OCI-LY3 (cell line): ENCODE measurements around the gene AEN.
A peak's percentile ranks its signal among the peaks of the same experiment; 100 is the strongest.

Source experiments
- H2AFZ ChIP-seq: fragments of 200-600, 300-600 bp; shearing (Covaris generic); 2 replicates; pipeline ENCODE4 v1.6.0; 2014; ENCODE audit warnings: antibody characterized with exemption, low read depth, low read length
- H3K27ac ChIP-seq: fragments of 200-600, 300-600 bp; sonication (generic); 2 replicates; pipeline ENCODE4 v1.5.1; 2014; ENCODE audit warnings: mild to moderate bottlenecking, low read length, moderate library complexity, mixed read lengths
- H3K27me3 ChIP-seq: fragments of 200-600, 300-600 bp; sonication (generic); 2 replicates; pipeline ENCODE4 v1.6.1; 2014; ENCODE audit warnings: low read depth, low read length, mixed read lengths
- H3K36me3 ChIP-seq: fragments of 200-600, 300-600 bp; sonication (generic); replicated peaks from 2 replicates; pipeline ENCODE3; 2014; ENCODE audit warnings: low read depth, low read length, mixed read lengths
- H3K4me1 ChIP-seq: fragments of 300-600, 200-600 bp; sonication (generic); 2 replicates; pipeline ENCODE4 v1.6.1; 2014; ENCODE audit warnings: low read length, mixed read lengths
- H3K4me2 ChIP-seq: fragments of 200-600, 300-600 bp; sonication (generic); 2 replicates; pipeline ENCODE4 v1.6.1; 2014; ENCODE audit warnings: low read length, mixed read lengths
- H3K4me3 ChIP-seq: fragments of 300-600, 200-600 bp; sonication (generic); 2 replicates; pipeline ENCODE4 v1.5.1; 2014; ENCODE audit warnings: antibody characterized with exemption, mild to moderate bottlenecking, low read length, moderate library complexity
- H3K79me2 ChIP-seq: fragments of 300-600, 200-600 bp; shearing (Covaris generic); 2 replicates; pipeline ENCODE4 v1.6.1; 2014; ENCODE audit warnings: mild to moderate bottlenecking, low read length, mixed read lengths
- H3K9ac ChIP-seq: fragments of 300-600, 200-600 bp; shearing (Covaris generic); 2 replicates; pipeline ENCODE4 v1.6.0; 2014; ENCODE audit warnings: mild to moderate bottlenecking, low read length, moderate library complexity
- H3K9me3 ChIP-seq: fragments of 200-600, 300-600 bp; shearing (Covaris generic); 2 replicates; pipeline ENCODE4 v1.6.1; 2014; ENCODE audit warnings: low read length, mixed read lengths; ENCODE audit not compliant: insufficient read depth
- H4K20me1 ChIP-seq: fragments of 200-600, 300-600 bp; sonication (generic); 2 replicates; pipeline ENCODE4 v1.6.1; 2016; ENCODE audit warnings: low read length, mixed read lengths; ENCODE audit not compliant: insufficient read depth
- EZH2phosphoT487 ChIP-seq: fragments of 200-600 bp; shearing (Covaris generic); IDR thresholded peaks from 2 replicates; pipeline ENCODE4 v1.6.1; 2018; ENCODE audit warnings: antibody characterized with exemption, mixed run types, low read depth
- TF ChIP-seq, protein P1 (sequence below): fragments of 200-600, 300-600 bp; sonication (generic); IDR thresholded peaks from 2 replicates; pipeline ENCODE4 v1.5.1; 2014; ENCODE audit warnings: antibody characterized with exemption, low read length, low read depth

Gene AEN

DNA sequence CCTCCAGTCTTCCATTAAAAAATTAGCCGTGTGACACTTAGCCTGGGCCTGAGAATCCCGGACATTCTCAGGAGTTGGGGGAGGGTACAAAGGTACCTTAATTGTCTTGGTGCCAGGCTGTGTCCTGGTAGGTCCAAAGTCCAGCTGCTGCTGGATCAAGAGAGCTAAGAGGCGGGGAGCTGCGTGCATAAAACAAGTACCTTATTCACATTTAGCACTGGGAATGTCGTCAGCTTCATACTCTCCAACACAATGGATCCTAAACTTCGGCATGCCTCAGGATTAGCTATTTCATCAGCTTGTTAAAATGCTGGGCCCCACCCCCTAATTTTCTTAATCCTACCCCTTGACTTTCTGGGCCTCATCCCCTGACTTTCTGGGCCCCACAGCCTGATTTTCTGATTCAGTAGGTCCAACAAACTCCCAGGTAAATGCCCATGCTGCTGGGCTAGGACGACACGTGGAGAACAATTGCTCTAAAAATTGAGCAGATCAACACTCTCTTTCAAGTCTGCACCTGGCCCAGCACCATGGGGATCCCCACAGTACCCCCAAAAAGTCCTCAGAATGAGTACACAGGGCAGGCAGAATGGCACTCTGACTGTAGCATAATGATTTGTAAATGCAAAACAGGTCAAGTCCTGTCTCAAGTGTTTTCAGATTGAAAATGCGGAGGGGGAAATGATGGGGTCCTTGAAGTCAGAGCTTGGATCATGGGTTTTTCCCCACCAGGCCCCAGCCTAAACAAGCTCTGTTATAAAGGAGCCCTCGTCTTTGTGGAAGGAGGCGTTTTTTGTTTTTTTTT is 5.6 kb upstream of the AEN start:
- Histone ChIP-seq H3K27me3 (no peaks in the 10 kb centered on the region), H3K9me3 (no peaks in the 10 kb centered on the region), H3K79me2 (peaks cover 47% of the 10 kb centered on the region), H3K36me3 (no peaks in the 10 kb centered on the region), H2AFZ (no peak overlapping the region), H3K4me1 (peaks cover 95% of the 10 kb centered on the region), H3K27ac (peak overlapping the region; percentile 99), H3K4me2 (peak overlapping the region; percentile 92), H3K9ac (peak overlapping the region; percentile 98), H3K4me3 (peak overlapping the region; percentile 75), H4K20me1 (no peaks in the 10 kb centered on the region)
- no peak for TF ChIP-seq EZH2phosphoT487
- TF ChIP-seq, protein P1, sequence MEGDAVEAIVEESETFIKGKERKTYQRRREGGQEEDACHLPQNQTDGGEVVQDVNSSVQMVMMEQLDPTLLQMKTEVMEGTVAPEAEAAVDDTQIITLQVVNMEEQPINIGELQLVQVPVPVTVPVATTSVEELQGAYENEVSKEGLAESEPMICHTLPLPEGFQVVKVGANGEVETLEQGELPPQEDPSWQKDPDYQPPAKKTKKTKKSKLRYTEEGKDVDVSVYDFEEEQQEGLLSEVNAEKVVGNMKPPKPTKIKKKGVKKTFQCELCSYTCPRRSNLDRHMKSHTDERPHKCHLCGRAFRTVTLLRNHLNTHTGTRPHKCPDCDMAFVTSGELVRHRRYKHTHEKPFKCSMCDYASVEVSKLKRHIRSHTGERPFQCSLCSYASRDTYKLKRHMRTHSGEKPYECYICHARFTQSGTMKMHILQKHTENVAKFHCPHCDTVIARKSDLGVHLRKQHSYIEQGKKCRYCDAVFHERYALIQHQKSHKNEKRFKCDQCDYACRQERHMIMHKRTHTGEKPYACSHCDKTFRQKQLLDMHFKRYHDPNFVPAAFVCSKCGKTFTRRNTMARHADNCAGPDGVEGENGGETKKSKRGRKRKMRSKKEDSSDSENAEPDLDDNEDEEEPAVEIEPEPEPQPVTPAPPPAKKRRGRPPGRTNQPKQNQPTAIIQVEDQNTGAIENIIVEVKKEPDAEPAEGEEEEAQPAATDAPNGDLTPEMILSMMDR = no peak

DNA sequence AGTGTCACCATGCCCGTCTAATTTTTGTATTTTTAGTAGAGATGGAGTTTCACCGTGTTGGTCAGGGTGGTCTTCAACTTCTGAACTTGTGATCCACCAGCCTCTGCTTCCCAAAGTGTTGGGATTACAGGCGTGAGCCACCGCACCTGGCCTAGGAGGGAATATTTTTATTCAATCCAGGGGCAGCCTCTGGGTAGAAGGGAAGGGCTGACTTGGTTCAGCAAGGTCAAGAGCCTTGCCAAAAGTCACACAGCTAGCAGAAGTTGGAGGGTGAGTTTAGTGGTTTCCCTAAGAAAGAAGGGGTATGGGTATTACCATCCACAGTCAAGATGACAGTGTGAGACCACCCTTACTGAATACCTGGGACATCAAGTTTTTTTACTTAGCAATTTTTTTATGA is 4.9 kb upstream of the AEN start:
- Histone ChIP-seq H3K36me3 (no peaks in the 10 kb centered on the region), H3K9me3 (no peaks in the 10 kb centered on the region), H4K20me1 (no peaks in the 10 kb centered on the region), H3K4me3 (peak overlapping the region; percentile 72), H3K79me2 (peaks cover 54% of the 10 kb centered on the region), H3K4me1 (peaks cover 91% of the 10 kb centered on the region), H3K27ac (peak overlapping the region; percentile 99), H3K4me2 (peak overlapping the region; percentile 78), H3K9ac (peak overlapping the region; percentile 87), H3K27me3 (no peaks in the 10 kb centered on the region), H2AFZ (no peak overlapping the region)
- TF ChIP-seq, protein P1 = no peak
- no peak for TF ChIP-seq EZH2phosphoT487

DNA sequence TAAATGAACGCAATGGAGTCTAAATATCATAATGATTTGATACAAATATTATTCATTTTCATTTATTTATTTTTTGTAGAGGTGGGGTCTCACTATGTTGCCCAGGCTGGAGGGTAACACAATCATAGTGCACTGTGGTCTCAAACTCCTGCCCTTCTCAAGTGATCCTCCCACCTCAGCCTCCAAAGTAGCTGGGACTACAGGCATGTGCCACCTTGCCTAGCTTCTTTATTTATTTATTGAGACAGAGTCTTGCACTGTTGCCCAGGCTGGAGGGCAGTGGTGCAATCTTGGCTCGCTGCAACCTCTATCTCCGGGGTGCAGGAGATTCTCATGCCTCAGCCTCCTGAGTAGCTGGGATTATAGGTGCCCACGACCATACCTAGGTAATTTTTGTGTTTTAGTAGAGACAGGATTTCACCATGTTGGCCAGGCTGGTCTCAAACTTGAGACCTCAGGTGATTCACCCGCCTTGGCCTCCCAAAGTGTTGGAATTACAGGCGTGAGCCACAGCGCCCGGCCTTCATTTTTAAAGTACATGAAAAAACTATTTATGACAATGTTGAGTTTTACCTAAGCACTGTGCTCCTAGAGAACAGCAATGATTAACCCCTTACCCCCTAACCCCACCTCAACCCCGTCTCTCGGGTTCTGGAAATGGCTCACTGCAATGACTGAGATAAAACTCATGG is 4.0 kb upstream of the AEN start:
- Histone ChIP-seq H3K79me2 (peaks cover 63% of the 10 kb centered on the region), H3K4me3 (peak overlapping the region; percentile 72), H2AFZ (no peak overlapping the region), H3K27ac (peak overlapping the region; percentile 99), H3K36me3 (peaks cover 9% of the 10 kb centered on the region), H4K20me1 (no peaks in the 10 kb centered on the region), H3K4me2 (peak overlapping the region; percentile 78), H3K4me1 (peaks cover 81% of the 10 kb centered on the region), H3K9me3 (no peaks in the 10 kb centered on the region), H3K27me3 (no peaks in the 10 kb centered on the region), H3K9ac (peak overlapping the region; percentile 87)
- no peak for TF ChIP-seq EZH2phosphoT487
- TF ChIP-seq, protein P1 = no peak

DNA sequence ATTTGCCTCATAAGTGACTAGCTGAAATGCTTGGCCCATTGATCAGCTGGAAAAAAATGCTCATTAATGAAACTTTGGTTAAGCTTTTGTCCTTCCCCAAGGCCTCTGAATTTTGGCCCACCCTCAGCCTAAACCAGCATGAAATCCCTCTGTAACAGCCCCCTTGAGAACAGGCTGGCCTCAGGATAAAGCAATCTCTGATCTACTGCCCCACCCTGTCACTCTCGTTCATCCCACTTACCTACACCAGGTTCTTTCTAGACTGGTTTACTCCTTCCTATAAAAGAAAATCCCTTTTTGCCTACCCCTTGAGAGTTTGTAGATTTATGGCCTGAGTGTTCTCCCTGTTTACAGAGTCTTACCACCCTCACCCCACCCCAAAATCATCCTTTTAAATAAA is 3.4 kb upstream of the AEN start:
- Histone ChIP-seq H3K9ac (peak overlapping the region; percentile 87), H3K27me3 (no peaks in the 10 kb centered on the region), H3K79me2 (peaks cover 69% of the 10 kb centered on the region), H3K4me3 (peak overlapping the region; percentile 72; the same call in 1 of the 2 replicates), H3K36me3 (peaks cover 14% of the 10 kb centered on the region), H3K9me3 (no peaks in the 10 kb centered on the region), H3K27ac (peak overlapping the region; percentile 99), H4K20me1 (peaks cover under 1% of the 10 kb centered on the region; the same call in 1 of the 2 replicates), H3K4me2 (peak overlapping the region; percentile 78), H3K4me1 (peaks cover 76% of the 10 kb centered on the region), H2AFZ (no peak overlapping the region)
- TF ChIP-seq EZH2phosphoT487 = no peak
- TF ChIP-seq, protein P1 = no peak
